Measurements from ENCODE around the gene TEKT3.

DNA sequence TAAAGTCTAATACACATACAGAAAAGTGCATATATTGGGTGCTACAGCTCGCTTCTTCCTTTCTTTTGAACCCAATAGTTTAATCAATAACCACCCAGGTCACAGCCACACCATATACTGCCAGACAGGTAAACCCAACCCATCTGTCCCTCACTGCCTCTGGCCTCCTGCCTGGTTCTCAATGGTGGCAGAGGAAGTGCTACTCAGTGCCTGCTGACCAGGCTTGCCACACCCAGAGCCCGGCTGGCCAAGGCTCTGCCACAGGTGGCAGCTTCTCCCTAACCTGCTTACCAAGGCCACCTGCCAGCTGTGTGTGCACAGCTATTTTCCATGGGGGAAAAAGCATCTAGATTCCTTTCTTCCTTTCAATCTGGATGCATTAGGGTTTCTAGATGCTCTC lies 76.9 kb downstream of the TEKT3 start:
- TF ChIP-seq FOSL2 (IDR thresholded peaks at IDR 0.05; ENCODE audit: borderline replicate concordance, low read depth): no peak
- TF ChIP-seq, protein P1, sequence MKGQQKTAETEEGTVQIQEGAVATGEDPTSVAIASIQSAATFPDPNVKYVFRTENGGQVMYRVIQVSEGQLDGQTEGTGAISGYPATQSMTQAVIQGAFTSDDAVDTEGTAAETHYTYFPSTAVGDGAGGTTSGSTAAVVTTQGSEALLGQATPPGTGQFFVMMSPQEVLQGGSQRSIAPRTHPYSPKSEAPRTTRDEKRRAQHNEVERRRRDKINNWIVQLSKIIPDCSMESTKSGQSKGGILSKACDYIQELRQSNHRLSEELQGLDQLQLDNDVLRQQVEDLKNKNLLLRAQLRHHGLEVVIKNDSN (IDR thresholded peaks at IDR 0.05; ENCODE audit: borderline replicate concordance, low read depth): no peak
- TF ChIP-seq, protein P2, sequence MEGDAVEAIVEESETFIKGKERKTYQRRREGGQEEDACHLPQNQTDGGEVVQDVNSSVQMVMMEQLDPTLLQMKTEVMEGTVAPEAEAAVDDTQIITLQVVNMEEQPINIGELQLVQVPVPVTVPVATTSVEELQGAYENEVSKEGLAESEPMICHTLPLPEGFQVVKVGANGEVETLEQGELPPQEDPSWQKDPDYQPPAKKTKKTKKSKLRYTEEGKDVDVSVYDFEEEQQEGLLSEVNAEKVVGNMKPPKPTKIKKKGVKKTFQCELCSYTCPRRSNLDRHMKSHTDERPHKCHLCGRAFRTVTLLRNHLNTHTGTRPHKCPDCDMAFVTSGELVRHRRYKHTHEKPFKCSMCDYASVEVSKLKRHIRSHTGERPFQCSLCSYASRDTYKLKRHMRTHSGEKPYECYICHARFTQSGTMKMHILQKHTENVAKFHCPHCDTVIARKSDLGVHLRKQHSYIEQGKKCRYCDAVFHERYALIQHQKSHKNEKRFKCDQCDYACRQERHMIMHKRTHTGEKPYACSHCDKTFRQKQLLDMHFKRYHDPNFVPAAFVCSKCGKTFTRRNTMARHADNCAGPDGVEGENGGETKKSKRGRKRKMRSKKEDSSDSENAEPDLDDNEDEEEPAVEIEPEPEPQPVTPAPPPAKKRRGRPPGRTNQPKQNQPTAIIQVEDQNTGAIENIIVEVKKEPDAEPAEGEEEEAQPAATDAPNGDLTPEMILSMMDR (IDR thresholded peaks at IDR 0.05): no peak

Data from SK-N-SH (cell line).